ENCODE data around the gene GARIN5B. TPM values are rescaled to one million over a fixed set of nuclear protein-coding genes. Genes with fewer than 3 reads are reported as not detected.

The GARIN5B gene
- total and polyA plus RNA-seq, 2 experiments from 2014 or later: not detected

GRCh38 chr19:55406091-55406825, 43.2 kb upstream of the GARIN5B start:
- peaks cover 31% of the 10 kb centered on the region for H3K4me1 Mint-ChIP-seq
- peaks cover 57% of the 10 kb centered on the region for H4K20me1 ChIP-seq (replicated peaks; ENCODE audit: insufficient read depth)
- peaks cover 44% of the 10 kb centered on the region for H3K79me2 ChIP-seq (replicated peaks; ENCODE audit: insufficient read depth)
- peaks cover 51% of the 10 kb centered on the region for H3F3A ChIP-seq (replicated peaks; ENCODE audit: low read depth)
- peaks cover 47% of the 10 kb centered on the region for H3K36me3 ChIP-seq (ENCODE audit: insufficient read depth)
- peak overlapping the region; percentile 56 for H3K27ac Mint-ChIP-seq
- H3K27me3 Mint-ChIP-seq (ENCODE audit: insufficient read depth, low read depth, poor library complexity): peaks cover 25% of the 10 kb centered on the region
- peaks cover 80% of the 10 kb centered on the region for H3K36me3 Mint-ChIP-seq (ENCODE audit: low read depth)
- DNase-seq (ENCODE audit: low spot score) (no peak), ATAC-seq (no peak)
- H2AFZ ChIP-seq: no peak overlapping the region
- peaks cover 21% of the 10 kb centered on the region for H3K4me1 ChIP-seq (ENCODE audit: insufficient read depth)
- peak overlapping the region; percentile 91 for H3K4me3 Mint-ChIP-seq
- H3K9me2 ChIP-seq (ENCODE audit: insufficient read depth): peaks cover 8% of the 10 kb centered on the region
- 0 out of 2 replicates have a peak overlapping the region, but pooled peaks have one; percentile 50 for H3K27ac ChIP-seq (ENCODE audit: low read depth)
- peak overlapping the region; percentile 94 for H3K4me3 ChIP-seq
- peaks cover 29% of the 10 kb centered on the region for H3K9me3 Mint-ChIP-seq
- TF ChIP-seq, protein P1, sequence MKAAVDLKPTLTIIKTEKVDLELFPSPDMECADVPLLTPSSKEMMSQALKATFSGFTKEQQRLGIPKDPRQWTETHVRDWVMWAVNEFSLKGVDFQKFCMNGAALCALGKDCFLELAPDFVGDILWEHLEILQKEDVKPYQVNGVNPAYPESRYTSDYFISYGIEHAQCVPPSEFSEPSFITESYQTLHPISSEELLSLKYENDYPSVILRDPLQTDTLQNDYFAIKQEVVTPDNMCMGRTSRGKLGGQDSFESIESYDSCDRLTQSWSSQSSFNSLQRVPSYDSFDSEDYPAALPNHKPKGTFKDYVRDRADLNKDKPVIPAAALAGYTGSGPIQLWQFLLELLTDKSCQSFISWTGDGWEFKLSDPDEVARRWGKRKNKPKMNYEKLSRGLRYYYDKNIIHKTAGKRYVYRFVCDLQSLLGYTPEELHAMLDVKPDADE (IDR thresholded peaks at IDR 0.05): no peak
- TF ChIP-seq CREB1 (CRISPR knock-in tag; IDR thresholded peaks at IDR 0.05; ENCODE audit: low read depth): no peak
- no peak for TF ChIP-seq JUNB (IDR thresholded peaks at IDR 0.05; ENCODE audit: unreplicated experiment)
- TF ChIP-seq EZH2phosphoT487 (IDR thresholded peaks at IDR 0.05; ENCODE audit: unreplicated experiment): no peak
- TF ChIP-seq EZH2 (IDR thresholded peaks at IDR 0.05; ENCODE audit: low read depth, unreplicated experiment): no peak
- TF ChIP-seq NANOG (IDR thresholded peaks at IDR 0.05; ENCODE audit: borderline replicate concordance): no peak
- TF ChIP-seq ZNF331 (CRISPR knock-in tag; IDR thresholded peaks at IDR 0.05; ENCODE audit: low read depth): no peak
- H3K27me3 ChIP-seq (ENCODE audit: insufficient read depth): no peaks in the 10 kb centered on the region
- peak overlapping the region; percentile 93 for H3K4me2 ChIP-seq

DNA sequence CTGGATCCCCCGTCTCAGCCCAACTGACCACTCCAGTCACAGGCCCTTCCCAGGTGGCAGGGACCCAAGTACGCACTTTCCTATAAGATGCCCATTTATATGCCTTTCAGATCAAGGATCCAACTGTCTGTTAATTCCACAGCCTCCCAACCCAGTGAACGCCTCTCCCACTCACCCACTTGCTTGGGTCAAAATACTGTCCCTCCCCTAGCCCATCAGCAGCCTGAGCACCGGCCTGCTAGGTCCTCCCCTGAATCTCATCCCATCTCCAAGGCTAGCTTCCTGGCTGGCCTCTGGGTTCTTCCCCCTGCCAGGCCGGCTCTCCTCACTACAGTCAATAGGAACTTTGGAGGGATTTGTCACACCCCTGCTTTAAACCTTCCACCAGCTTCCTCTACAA, 42.6 kb upstream of the GARIN5B start:
- Mint-ChIP-seq H3K36me3 (ENCODE audit: low read depth) (peaks cover 86% of the 10 kb centered on the region), H3K4me1 (peaks cover 31% of the 10 kb centered on the region), H3K4me3 (peak overlapping the region; percentile 91), H3K27me3 (ENCODE audit: insufficient read depth, low read depth, poor library complexity) (peaks cover 25% of the 10 kb centered on the region), H3K27ac (0 out of 2 replicates have a peak overlapping the region, but pooled peaks have one; percentile 56), H3K9me3 (peaks cover 28% of the 10 kb centered on the region)
- Histone ChIP-seq H3K36me3 (ENCODE audit: insufficient read depth) (peaks cover 48% of the 10 kb centered on the region), H3K4me3 (peak overlapping the region; percentile 94), H2AFZ (no peak overlapping the region), H4K20me1 (replicated peaks; ENCODE audit: insufficient read depth) (peaks cover 57% of the 10 kb centered on the region), H3K27ac (ENCODE audit: low read depth) (peak overlapping the region; percentile 50; the same call in 1 of the 2 replicates), H3K4me2 (peak overlapping the region; percentile 93), H3F3A (replicated peaks; ENCODE audit: low read depth) (peaks cover 55% of the 10 kb centered on the region), H3K27me3 (ENCODE audit: insufficient read depth) (no peaks in the 10 kb centered on the region), H3K9me2 (ENCODE audit: insufficient read depth) (peaks cover 8% of the 10 kb centered on the region), H3K79me2 (replicated peaks; ENCODE audit: insufficient read depth) (peaks cover 44% of the 10 kb centered on the region), H3K4me1 (ENCODE audit: insufficient read depth) (peaks cover 21% of the 10 kb centered on the region)
- TF ChIP-seq EZH2 (IDR thresholded peaks at IDR 0.05; ENCODE audit: low read depth, unreplicated experiment) (no peak), ZNF114 (CRISPR knock-in tag; IDR thresholded peaks at IDR 0.05) (no peak), EZH2phosphoT487 (IDR thresholded peaks at IDR 0.05; ENCODE audit: unreplicated experiment) (no peak)
- TF ChIP-seq, protein P2, sequence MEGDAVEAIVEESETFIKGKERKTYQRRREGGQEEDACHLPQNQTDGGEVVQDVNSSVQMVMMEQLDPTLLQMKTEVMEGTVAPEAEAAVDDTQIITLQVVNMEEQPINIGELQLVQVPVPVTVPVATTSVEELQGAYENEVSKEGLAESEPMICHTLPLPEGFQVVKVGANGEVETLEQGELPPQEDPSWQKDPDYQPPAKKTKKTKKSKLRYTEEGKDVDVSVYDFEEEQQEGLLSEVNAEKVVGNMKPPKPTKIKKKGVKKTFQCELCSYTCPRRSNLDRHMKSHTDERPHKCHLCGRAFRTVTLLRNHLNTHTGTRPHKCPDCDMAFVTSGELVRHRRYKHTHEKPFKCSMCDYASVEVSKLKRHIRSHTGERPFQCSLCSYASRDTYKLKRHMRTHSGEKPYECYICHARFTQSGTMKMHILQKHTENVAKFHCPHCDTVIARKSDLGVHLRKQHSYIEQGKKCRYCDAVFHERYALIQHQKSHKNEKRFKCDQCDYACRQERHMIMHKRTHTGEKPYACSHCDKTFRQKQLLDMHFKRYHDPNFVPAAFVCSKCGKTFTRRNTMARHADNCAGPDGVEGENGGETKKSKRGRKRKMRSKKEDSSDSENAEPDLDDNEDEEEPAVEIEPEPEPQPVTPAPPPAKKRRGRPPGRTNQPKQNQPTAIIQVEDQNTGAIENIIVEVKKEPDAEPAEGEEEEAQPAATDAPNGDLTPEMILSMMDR (conservative IDR thresholded peaks at IDR 0.05; ENCODE audit: low read depth in 2 of 2): no peak
- ATAC-seq: no peak
- DNase-seq (ENCODE audit: low spot score): no peak
